IPS-20b (cell line): ENCODE data around the gene LANCL2.
"Not testable (repeated sequence)": the region's sequence is repeated elsewhere in the genome, so short reads cannot be mapped to it uniquely, and the experiment has no call there.

Experiments used
- H3K27ac ChIP-seq: one replicate; pipeline ENCODE4 v1.5.1; 2013; ENCODE audit warnings: low read length
- H3K27me3 ChIP-seq: 2 replicates; pipeline ENCODE4 v1.6.1; 2013; ENCODE audit warnings: mild to moderate bottlenecking, low read length, inconsistent platforms; ENCODE audit not compliant: insufficient read depth
- H3K36me3 ChIP-seq: 2 replicates; pipeline ENCODE4 v1.6.1; 2013; ENCODE audit warnings: low read depth, mild to moderate bottlenecking, inconsistent platforms, low read length, moderate library complexity; ENCODE audit not compliant: insufficient read depth
- H3K4me1 ChIP-seq: 2 replicates; pipeline ENCODE4 v1.6.1; 2013; ENCODE audit warnings: mild to moderate bottlenecking, control low read depth, inconsistent platforms, low read length, moderate library complexity; ENCODE audit not compliant: insufficient read depth
- H3K4me3 ChIP-seq: 2 replicates; pipeline ENCODE4 v1.5.1; 2013; ENCODE audit warnings: mild to moderate bottlenecking, low read length, inconsistent platforms
- H3K9ac ChIP-seq: 2 replicates; pipeline ENCODE4 v1.6.1; 2013; ENCODE audit warnings: low read depth, mild to moderate bottlenecking, inconsistent platforms, low read length, moderate library complexity
- H3K9me3 ChIP-seq: 2 replicates; pipeline ENCODE4 v1.6.1; 2013; ENCODE audit warnings: mild to moderate bottlenecking, low read depth, low read length, inconsistent platforms; ENCODE audit not compliant: insufficient read depth

LANCL2 gene

DNA sequence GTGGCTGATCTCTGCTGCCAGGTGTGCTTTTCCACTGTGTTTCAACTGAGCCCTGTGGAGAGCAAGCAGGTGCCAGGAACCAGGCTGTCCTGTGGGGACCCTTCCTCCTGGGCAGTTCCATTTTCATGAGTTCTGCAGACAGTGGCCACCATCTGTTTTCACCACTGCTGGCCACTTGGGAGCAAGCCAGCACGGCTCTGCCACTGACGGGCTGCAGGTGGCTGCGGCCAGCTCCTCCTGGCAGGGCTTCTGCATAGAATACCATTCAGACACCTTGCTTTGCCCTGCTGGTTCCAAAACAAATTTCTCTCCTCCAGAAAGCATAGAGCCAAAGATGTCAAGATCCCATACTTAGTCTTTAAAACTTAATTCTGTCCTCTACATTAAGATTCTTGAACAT, 48.3 kb downstream of the LANCL2 start:
- no peak overlapping the region for H3K4me3 ChIP-seq
- H3K27ac ChIP-seq, result no peak overlapping the region
- H3K9ac ChIP-seq, result no peak overlapping the region
- no peaks in the 10 kb centered on the region for H3K27me3 ChIP-seq
- no peaks in the 10 kb centered on the region for H3K4me1 ChIP-seq
- no peaks in the 10 kb centered on the region for H3K9me3 ChIP-seq
- H3K36me3 ChIP-seq, result peaks cover 14% of the 10 kb centered on the region

DNA sequence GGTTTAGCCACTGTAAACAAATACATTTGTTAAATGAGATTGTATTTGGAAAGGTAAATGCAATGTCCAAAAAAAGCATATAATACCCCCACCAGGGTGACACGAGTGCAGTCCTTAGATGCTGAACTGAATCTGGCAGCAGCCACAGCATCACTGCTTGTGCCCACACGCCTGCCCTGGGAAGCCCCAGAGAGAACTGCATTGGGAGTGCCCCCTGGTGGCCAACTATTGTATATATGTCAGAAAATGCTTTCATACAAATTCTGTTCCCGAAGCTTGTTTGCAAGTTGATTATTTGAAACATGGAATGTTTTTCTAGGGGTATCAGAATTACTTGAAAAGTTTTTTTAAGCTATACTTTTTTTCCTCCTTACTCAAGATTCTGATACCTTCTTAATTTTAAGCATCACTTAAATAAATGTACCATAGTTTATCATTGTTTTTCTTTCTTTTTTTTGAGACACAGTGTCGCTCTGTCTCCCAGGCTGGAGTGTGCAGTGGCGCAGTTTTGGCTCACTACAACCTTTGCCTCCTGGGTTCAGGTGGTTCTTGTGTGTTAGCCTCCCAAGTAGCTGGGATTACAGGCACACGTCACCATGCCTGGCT, 50.1 kb downstream of the LANCL2 start:
- Histone ChIP-seq H3K27ac (no peak overlapping the region), H3K9ac (no peak overlapping the region), H3K27me3 (no peaks in the 10 kb centered on the region), H3K4me1 (no peaks in the 10 kb centered on the region), H3K9me3 (no peaks in the 10 kb centered on the region), H3K4me3 (no peak overlapping the region), H3K36me3 (peaks cover 14% of the 10 kb centered on the region)

DNA sequence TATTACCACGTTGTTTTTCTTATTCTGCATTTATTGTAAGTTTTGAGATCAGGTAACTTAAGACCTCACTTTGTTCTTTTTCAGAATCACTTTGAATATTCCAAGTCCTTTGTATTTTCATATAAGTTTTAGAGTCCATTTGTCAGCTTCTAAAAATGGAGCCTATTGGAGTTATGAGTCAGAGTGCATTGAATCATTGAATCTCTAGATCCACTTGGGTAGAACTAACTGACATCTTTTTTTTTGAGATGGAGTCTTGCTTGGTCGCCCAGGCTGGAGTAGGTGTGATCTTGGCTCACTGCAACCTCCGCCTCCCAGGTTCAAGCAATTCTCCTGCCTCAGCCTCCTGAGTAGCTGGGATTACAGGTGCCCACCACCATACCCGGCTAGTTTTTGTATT, 52.3 kb downstream of the LANCL2 start:
- H3K9me3 ChIP-seq, H3K4me1 ChIP-seq: not testable (repeated sequence)

DNA sequence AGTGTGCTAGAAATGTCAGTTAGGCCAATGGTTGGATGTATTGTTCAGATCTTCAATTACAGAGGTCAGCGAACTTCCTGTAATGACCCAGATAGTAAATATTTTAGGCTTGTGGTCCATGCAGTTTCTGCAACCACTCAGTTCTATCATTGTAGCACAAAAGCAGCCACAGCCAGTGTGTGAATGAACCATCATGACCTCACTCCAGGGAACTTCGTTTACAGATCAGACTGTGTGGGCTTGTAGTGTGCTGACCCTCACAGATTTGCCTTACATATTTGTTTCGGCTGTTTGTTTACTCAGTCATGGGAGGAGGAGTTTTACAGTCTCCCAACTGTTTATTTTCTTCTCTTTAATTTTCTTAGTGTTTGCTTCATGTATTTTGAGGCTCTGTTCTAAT, 55.4 kb downstream of the LANCL2 start:
- H3K36me3 ChIP-seq, result peaks cover under 1% of the 10 kb centered on the region; the same call in 1 of the 2 replicates
- no peak overlapping the region for H3K9ac ChIP-seq
- no peaks in the 10 kb centered on the region for H3K27me3 ChIP-seq
- H3K9me3 ChIP-seq, result no peaks in the 10 kb centered on the region
- H3K4me3 ChIP-seq, result no peak overlapping the region
- no peak overlapping the region for H3K27ac ChIP-seq
- no peaks in the 10 kb centered on the region for H3K4me1 ChIP-seq

More for the DNA sequence above, 52.3 kb downstream of the LANCL2 start:
- H3K27ac ChIP-seq, H3K36me3 ChIP-seq, H3K4me3 ChIP-seq, H3K9ac ChIP-seq, H3K27me3 ChIP-seq: not testable (repeated sequence)

DNA sequence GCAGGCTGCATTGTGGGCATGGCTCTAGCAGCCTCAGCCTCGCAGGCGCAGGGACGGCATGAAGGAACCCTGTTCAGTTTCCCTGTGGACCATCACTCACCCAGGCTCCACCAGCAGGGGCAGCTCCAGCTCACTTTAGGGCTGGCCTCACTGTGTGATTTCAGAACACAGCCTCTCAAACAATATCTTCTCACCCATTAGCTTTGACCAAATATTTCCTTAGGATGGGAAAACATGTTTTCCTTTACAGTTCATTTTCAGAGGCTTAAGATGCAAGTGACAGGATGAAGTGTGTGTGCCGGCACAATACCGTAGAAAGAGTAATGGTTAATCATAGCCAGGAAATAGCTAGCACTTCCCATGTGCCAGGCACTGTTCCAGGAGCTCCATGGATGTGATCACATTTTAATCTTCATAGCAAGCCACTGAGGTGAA, 58.2 kb downstream of the LANCL2 start:
- H3K27me3 ChIP-seq, result no peaks in the 10 kb centered on the region
- H3K36me3 ChIP-seq, result peaks cover 7% of the 10 kb centered on the region; the same call in 1 of the 2 replicates
- no peak overlapping the region for H3K4me3 ChIP-seq
- H3K9ac ChIP-seq, result no peak overlapping the region
- peaks cover 9% of the 10 kb centered on the region; the same call in 1 of the 2 replicates for H3K4me1 ChIP-seq
- H3K9me3 ChIP-seq, result no peaks in the 10 kb centered on the region
- H3K27ac ChIP-seq, result no peak overlapping the region

DNA sequence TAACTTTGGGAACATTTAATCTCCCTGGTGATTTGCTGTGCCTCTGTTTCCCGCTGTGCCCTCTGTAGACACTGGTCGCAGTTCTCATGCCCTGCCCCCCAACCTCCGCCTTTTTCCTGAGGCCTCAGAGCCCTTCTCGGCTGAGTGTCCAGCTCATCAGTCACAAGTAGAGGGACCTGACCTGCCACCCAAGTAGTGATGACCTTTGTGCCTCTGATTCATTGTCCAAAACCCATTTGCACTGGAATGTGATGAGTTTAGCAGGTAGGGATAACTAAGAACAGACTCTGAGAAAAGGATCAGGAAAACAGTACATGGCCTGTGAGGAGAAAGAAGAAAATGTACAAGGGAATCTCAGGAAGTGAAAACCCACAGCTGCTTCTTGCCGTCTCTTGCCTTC, 58.8 kb downstream of the LANCL2 start:
- Histone ChIP-seq H3K9ac (no peak overlapping the region), H3K9me3 (no peaks in the 10 kb centered on the region), H3K4me1 (peaks cover 9% of the 10 kb centered on the region; the same call in 1 of the 2 replicates), H3K27me3 (no peaks in the 10 kb centered on the region), H3K27ac (no peak overlapping the region), H3K36me3 (peaks cover 7% of the 10 kb centered on the region; the same call in 1 of the 2 replicates), H3K4me3 (no peak overlapping the region)

DNA sequence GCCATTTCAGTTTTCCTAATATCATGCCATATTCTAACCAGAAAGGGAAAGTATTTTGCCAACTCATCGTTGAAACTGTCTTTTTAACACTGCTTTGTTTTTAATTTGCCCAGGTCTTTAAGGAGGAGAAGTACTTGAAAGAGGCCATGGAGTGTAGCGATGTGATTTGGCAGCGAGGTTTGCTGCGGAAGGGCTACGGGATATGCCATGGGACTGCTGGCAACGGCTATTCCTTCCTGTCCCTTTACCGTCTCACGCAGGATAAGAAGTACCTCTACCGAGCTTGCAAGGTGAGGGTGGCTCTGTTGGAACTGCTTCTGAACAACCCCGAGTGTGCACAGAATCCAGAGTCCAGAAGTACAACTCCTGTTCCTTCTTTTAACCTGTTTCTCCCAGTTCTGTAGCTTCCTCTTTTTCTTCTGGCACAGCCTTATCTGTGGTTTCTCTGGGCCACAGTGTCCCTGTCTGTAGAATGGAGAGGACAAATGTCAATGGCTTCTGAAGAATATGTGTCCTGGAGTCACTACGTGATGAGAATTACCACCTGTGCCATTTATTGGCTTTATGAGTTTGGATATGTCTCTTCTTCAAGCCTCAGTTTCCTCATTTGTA, 60.1 kb downstream of the LANCL2 start:
- Histone ChIP-seq H3K27me3 (no peaks in the 10 kb centered on the region), H3K36me3 (peaks cover 7% of the 10 kb centered on the region; the same call in 1 of the 2 replicates), H3K4me3 (no peak overlapping the region), H3K9ac (no peak overlapping the region), H3K9me3 (no peaks in the 10 kb centered on the region), H3K4me1 (peaks cover 9% of the 10 kb centered on the region; the same call in 1 of the 2 replicates), H3K27ac (no peak overlapping the region)

DNA sequence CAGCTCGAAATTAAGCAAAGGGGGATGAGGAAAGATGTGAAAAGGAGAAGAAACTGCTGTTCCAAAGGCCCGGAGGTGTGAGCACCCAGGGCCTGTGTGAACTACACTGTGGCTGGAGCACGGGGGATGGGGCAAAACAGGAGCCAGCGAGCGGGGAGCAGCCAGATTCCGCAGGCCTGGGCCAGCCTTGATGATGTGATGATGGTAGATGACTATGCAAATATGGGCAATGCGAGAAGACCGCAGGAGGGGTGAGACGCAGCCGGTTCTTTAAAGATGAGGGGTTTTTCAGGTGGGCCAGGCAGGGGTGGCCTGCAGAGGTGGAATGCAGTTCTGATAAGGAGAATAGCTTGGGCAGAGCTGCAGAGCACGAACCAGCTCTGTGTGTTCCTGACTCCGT, 61.5 kb downstream of the LANCL2 start:
- Histone ChIP-seq H3K27me3 (no peaks in the 10 kb centered on the region), H3K9ac (no peak overlapping the region; the same call in 1 of the 2 replicates), H3K4me1 (peaks cover 9% of the 10 kb centered on the region; the same call in 1 of the 2 replicates), H3K9me3 (no peaks in the 10 kb centered on the region), H3K36me3 (peaks cover 7% of the 10 kb centered on the region; the same call in 1 of the 2 replicates), H3K27ac (no peak overlapping the region), H3K4me3 (no peak overlapping the region)

DNA sequence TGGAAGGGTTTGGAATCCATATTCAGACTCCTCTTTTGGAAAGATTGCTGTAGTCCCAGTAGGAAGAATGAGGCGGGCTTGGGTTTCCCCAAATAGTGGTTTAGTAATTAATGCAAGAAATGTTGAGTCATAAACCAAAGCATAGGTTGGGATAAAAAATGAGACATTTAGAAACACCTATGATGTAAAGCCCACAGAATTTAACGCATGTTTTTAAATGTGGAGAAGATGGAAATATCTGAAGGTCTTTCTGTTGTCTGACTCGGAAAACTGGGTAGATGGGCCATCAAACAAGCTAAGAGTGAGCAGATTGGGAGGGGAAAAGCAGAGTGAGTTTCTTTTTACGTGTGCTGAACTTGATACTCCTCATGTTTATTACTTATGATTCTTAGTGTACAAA, 62.2 kb downstream of the LANCL2 start:
- H3K4me1 ChIP-seq, result peaks cover 9% of the 10 kb centered on the region; the same call in 1 of the 2 replicates
- no peak overlapping the region for H3K9ac ChIP-seq
- H3K9me3 ChIP-seq, result no peaks in the 10 kb centered on the region
- no peak overlapping the region for H3K27ac ChIP-seq
- no peaks in the 10 kb centered on the region for H3K27me3 ChIP-seq
- H3K4me3 ChIP-seq, result no peak overlapping the region
- peaks cover 7% of the 10 kb centered on the region; the same call in 1 of the 2 replicates for H3K36me3 ChIP-seq

DNA sequence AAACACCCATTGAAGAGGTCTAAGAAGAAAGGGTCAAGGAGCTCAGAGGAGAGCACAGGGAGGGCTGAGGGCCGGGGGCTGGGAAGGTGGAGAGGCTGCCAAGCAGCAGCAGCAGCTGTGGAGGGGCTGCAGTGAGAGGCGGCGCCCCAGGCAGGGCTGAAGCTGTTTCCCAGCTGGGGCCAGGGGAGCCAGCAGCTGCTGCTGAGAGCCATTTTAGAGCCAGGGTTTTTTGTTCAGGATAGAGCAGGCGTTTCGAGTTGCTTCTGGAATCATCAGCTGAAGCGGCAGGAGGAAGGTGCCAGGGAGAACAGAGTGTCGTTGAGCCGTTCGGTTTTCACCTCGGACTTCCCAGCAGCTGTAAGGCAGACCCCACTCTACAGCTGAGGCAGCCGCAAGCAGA, 62.7 kb downstream of the LANCL2 start:
- no peak overlapping the region for H3K9ac ChIP-seq
- H3K36me3 ChIP-seq, result peaks cover 7% of the 10 kb centered on the region; the same call in 1 of the 2 replicates

DNA sequence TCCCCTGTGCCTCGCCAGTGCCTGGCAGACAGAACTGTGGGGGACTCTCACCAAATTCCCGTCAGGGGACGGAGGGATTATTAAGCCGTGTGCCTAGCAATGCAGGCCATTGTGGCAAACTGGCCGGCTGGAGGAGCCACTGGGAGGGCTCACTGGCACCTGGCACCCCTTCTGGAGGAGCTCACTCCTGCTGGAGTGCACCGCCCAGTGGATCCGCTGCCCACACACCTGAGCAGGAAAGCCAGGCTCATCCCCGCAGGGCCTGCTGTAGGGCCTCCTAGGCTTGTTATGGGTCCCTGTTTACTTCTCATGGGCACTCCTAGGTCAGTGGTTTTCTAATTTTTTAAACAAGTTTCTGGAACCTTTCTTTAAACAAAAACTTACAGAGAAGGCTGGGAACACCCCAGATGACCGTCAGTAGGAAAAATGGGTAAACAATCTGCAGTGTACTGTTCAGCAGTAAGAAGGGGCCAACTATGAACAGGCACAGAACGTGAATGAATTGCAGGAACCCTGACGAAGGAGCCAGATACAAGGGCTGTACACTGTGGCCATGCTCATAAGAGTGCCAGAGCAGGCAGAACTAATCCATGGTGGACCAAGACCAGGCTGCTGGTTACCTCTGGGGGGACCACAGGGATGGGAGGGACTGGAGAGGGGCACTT, 64.8 kb downstream of the LANCL2 start:
- no peak overlapping the region for H3K27ac ChIP-seq
- no peak overlapping the region for H3K4me3 ChIP-seq
- peaks cover 9% of the 10 kb centered on the region; the same call in 1 of the 2 replicates for H3K4me1 ChIP-seq
- no peak overlapping the region for H3K9ac ChIP-seq
- H3K27me3 ChIP-seq, result no peaks in the 10 kb centered on the region
- no peaks in the 10 kb centered on the region for H3K9me3 ChIP-seq
- H3K36me3 ChIP-seq, result peaks cover 7% of the 10 kb centered on the region; the same call in 1 of the 2 replicates

More for the DNA sequence above, 62.7 kb downstream of the LANCL2 start:
- peaks cover 9% of the 10 kb centered on the region; the same call in 1 of the 2 replicates for H3K4me1 ChIP-seq
- no peak overlapping the region for H3K4me3 ChIP-seq
- no peaks in the 10 kb centered on the region for H3K27me3 ChIP-seq
- no peak overlapping the region for H3K27ac ChIP-seq
- H3K9me3 ChIP-seq, result no peaks in the 10 kb centered on the region
